ENCODE results near the gene COG7. TPM values are rescaled to one million over a fixed set of nuclear protein-coding genes. Genes with fewer than 3 reads are reported as not detected.
"Not testable (repeated sequence)": the region's sequence is repeated elsewhere in the genome, so short reads cannot be mapped to it uniquely, and the experiment has no call there.

Gene COG7
- total and polyA plus RNA-seq, 5 donors: 11.7 to 13.8 (median 13.0) TPM

GRCh38 chr16:23384878-23385277 lies 68.1 kb downstream of the COG7 start:
- Histone ChIP-seq H3K4me1 (ENCODE audit: control insufficient read depth, insufficient read depth, low read length) (no peaks in the 10 kb centered on the region), H3K27ac (ENCODE audit: low read length) (no peak overlapping the region), H3K4me3 (ENCODE audit: low read length) (no peak overlapping the region), H3K27me3 (ENCODE audit: control insufficient read depth, insufficient read depth) (no peaks in the 10 kb centered on the region), H3K9me3 (ENCODE audit: control insufficient read depth, low read length) (no peaks in the 10 kb centered on the region)
- intact Hi-C loops (cut with DNase I): no loop called here
- 93% methylated on average over 10 of the region's 10 CpGs for WGBS
- ATAC-seq: no peak
- no peak for DNase-seq

- WGBS: 89% methylated on average over 3 of the region's 3 CpGs
- H3K4me3 ChIP-seq (ENCODE audit: low read length): no peak overlapping the region
- ATAC-seq (no peak), DNase-seq (no peak)
- no peaks in the 10 kb centered on the region for H3K9me3 ChIP-seq (ENCODE audit: control insufficient read depth, low read length)
- no peak overlapping the region for H3K27ac ChIP-seq (ENCODE audit: low read length)
- intact Hi-C loops (cut with DNase I): no loop called here
- no peaks in the 10 kb centered on the region for H3K27me3 ChIP-seq (ENCODE audit: control insufficient read depth, insufficient read depth)
- H3K4me1 ChIP-seq (ENCODE audit: control insufficient read depth, insufficient read depth, low read length): no peaks in the 10 kb centered on the region
Measured at GRCh38 chr16:23383881-23384280, 69.1 kb downstream of the COG7 start.

- no peaks in the 10 kb centered on the region for H3K9me3 ChIP-seq (ENCODE audit: control insufficient read depth, low read length)
- ATAC-seq: no peak
- 91% methylated on average over 6 of the region's 6 CpGs for WGBS
- H3K4me3 ChIP-seq (ENCODE audit: low read length): no peak overlapping the region
- H3K4me1 ChIP-seq (ENCODE audit: control insufficient read depth, insufficient read depth, low read length): no peaks in the 10 kb centered on the region
- DNase-seq: no peak
- H3K27me3 ChIP-seq (ENCODE audit: control insufficient read depth, insufficient read depth): no peaks in the 10 kb centered on the region
- intact Hi-C loops (cut with DNase I): no loop called here
- no peak overlapping the region for H3K27ac ChIP-seq (ENCODE audit: low read length)
Measured at GRCh38 chr16:23382279-23382678, 70.7 kb downstream of the COG7 start.

GRCh38 chr16:23381702-23382101 lies 71.3 kb downstream of the COG7 start:
- 95% methylated on average over 9 of the region's 9 CpGs for WGBS
- ATAC-seq; intact Hi-C loops (cut with DNase I); H3K9me3 ChIP-seq (ENCODE audit: control insufficient read depth, low read length); H3K27ac ChIP-seq (ENCODE audit: low read length); DNase-seq; H3K27me3 ChIP-seq (ENCODE audit: control insufficient read depth, insufficient read depth); H3K4me1 ChIP-seq (ENCODE audit: control insufficient read depth, insufficient read depth, low read length); H3K4me3 ChIP-seq (ENCODE audit: low read length): not testable (repeated sequence)

GRCh38 chr16:23380501-23380951 lies 72.5 kb downstream of the COG7 start:
- WGBS: 94% methylated on average over 20 of the region's 20 CpGs
- H3K9me3 ChIP-seq (ENCODE audit: control insufficient read depth, low read length): no peaks in the 10 kb centered on the region
- H3K27me3 ChIP-seq (ENCODE audit: control insufficient read depth, insufficient read depth): no peaks in the 10 kb centered on the region
- H3K4me3 ChIP-seq (ENCODE audit: low read length): no peak overlapping the region
- H3K4me1 ChIP-seq (ENCODE audit: control insufficient read depth, insufficient read depth, low read length): no peaks in the 10 kb centered on the region
- intact Hi-C loops (cut with DNase I): no loop called here
- no peak overlapping the region for H3K27ac ChIP-seq (ENCODE audit: low read length)
- DNase-seq (no peak), ATAC-seq (no peak)

- Histone ChIP-seq H3K4me3 (ENCODE audit: low read length) (no peak overlapping the region), H3K4me1 (ENCODE audit: control insufficient read depth, insufficient read depth, low read length) (no peaks in the 10 kb centered on the region), H3K9me3 (ENCODE audit: control insufficient read depth, low read length) (no peaks in the 10 kb centered on the region), H3K27ac (ENCODE audit: low read length) (no peak overlapping the region), H3K27me3 (ENCODE audit: control insufficient read depth, insufficient read depth) (no peaks in the 10 kb centered on the region)
- ATAC-seq (no peak), DNase-seq (no peak)
- WGBS: 79% methylated on average over 10 of the region's 10 CpGs
- intact Hi-C loops (cut with DNase I): no loop called here
Measured at GRCh38 chr16:23379707-23380106, 73.3 kb downstream of the COG7 start.

GRCh38 chr16:23378921-23379320 lies 74.1 kb downstream of the COG7 start:
- no peak overlapping the region for H3K27ac ChIP-seq (ENCODE audit: low read length)
- ATAC-seq: no peak
- no peaks in the 10 kb centered on the region for H3K27me3 ChIP-seq (ENCODE audit: control insufficient read depth, insufficient read depth)
- H3K9me3 ChIP-seq (ENCODE audit: control insufficient read depth, low read length): no peaks in the 10 kb centered on the region
- intact Hi-C loops (cut with DNase I): no loop called here
- H3K4me1 ChIP-seq (ENCODE audit: control insufficient read depth, insufficient read depth, low read length): no peaks in the 10 kb centered on the region
- H3K4me3 ChIP-seq (ENCODE audit: low read length): no peak overlapping the region
- WGBS: 88% methylated on average over 5 of the region's 5 CpGs
- DNase-seq: no peak

GRCh38 chr16:23378256-23378655 lies 74.7 kb downstream of the COG7 start:
- intact Hi-C loops (cut with DNase I): no loop called here
- Histone ChIP-seq H3K27ac (ENCODE audit: low read length) (no peak overlapping the region), H3K27me3 (ENCODE audit: control insufficient read depth, insufficient read depth) (no peaks in the 10 kb centered on the region), H3K4me1 (ENCODE audit: control insufficient read depth, insufficient read depth, low read length) (no peaks in the 10 kb centered on the region), H3K4me3 (ENCODE audit: low read length) (no peak overlapping the region), H3K9me3 (ENCODE audit: control insufficient read depth, low read length) (no peaks in the 10 kb centered on the region)
- WGBS: 80% methylated on average over 8 of the region's 8 CpGs
- DNase-seq (no peak), ATAC-seq (no peak)

- intact Hi-C loops (cut with DNase I): no loop called here
- ATAC-seq (no peak), DNase-seq (no peak)
- WGBS: 88% methylated on average over 9 of the region's 9 CpGs
- Histone ChIP-seq H3K4me3 (ENCODE audit: low read length) (no peak overlapping the region), H3K4me1 (ENCODE audit: control insufficient read depth, insufficient read depth, low read length) (no peaks in the 10 kb centered on the region), H3K27me3 (ENCODE audit: control insufficient read depth, insufficient read depth) (no peaks in the 10 kb centered on the region), H3K27ac (ENCODE audit: low read length) (no peak overlapping the region), H3K9me3 (ENCODE audit: control insufficient read depth, low read length) (no peaks in the 10 kb centered on the region)
Measured at GRCh38 chr16:23377071-23377931, 75.7 kb downstream of the COG7 start.

- ATAC-seq (no peak), DNase-seq (no peak)
- H3K9me3 ChIP-seq (ENCODE audit: control insufficient read depth, low read length): no peaks in the 10 kb centered on the region
- no peaks in the 10 kb centered on the region for H3K27me3 ChIP-seq (ENCODE audit: control insufficient read depth, insufficient read depth)
- intact Hi-C loops (cut with DNase I): no loop called here
- no peak overlapping the region for H3K4me3 ChIP-seq (ENCODE audit: low read length)
- no peak overlapping the region for H3K27ac ChIP-seq (ENCODE audit: low read length)
- WGBS: 87% methylated on average over 7 of the region's 7 CpGs
- H3K4me1 ChIP-seq (ENCODE audit: control insufficient read depth, insufficient read depth, low read length): no peaks in the 10 kb centered on the region
Measured at GRCh38 chr16:23375643-23376042, 77.3 kb downstream of the COG7 start.

- Histone ChIP-seq H3K27me3 (ENCODE audit: control insufficient read depth, insufficient read depth) (no peaks in the 10 kb centered on the region), H3K4me1 (ENCODE audit: control insufficient read depth, insufficient read depth, low read length) (no peaks in the 10 kb centered on the region)
- intact Hi-C loops (cut with DNase I): no loop called here
Measured at GRCh38 chr16:23374721-23375510, 78.1 kb downstream of the COG7 start.

More at GRCh38 chr16:23374721-23375510, 78.1 kb downstream of the COG7 start:
- Histone ChIP-seq H3K27ac (ENCODE audit: low read length) (no peak overlapping the region), H3K9me3 (ENCODE audit: control insufficient read depth, low read length) (no peaks in the 10 kb centered on the region), H3K4me3 (ENCODE audit: low read length) (no peak overlapping the region)
- no peak for ATAC-seq
- DNase-seq: no peak
- 75% methylated on average over 17 of the region's 17 CpGs for WGBS

Measured in right cardiac atrium (tissue), 5 donors.